ENCODE results near the gene MICB. TPM values are rescaled to one million over a fixed set of nuclear protein-coding genes. Genes with fewer than 3 reads are reported as not detected.

Gene MICB
- polyA plus RNA-seq, 2 of the 4 experiments (the other 2 are of a cell fraction): 6.8 to 7.0 TPM

GRCh38 chr6:31544676-31545075 lies 46.7 kb downstream of the MICB start:
- Histone ChIP-seq H3K9me3 (no peaks in the 10 kb centered on the region), H3K4me1 (peaks cover 22% of the 10 kb centered on the region), H3K4me3 (no peak overlapping the region), H3K4me2 (no peak overlapping the region), H3K27ac (no peak overlapping the region)
- no peak for TF ChIP-seq RARB (CRISPR knock-in tag; IDR thresholded peaks at IDR 0.05)
- FAIRE-seq: no peak
- WGBS (ENCODE audit: missing lambda C conversion rate): 45% methylated on average over 2 of the region's 2 CpGs
- no peak for ATAC-seq
- DNase-seq (ENCODE audit: low read depth in 1 of 2, low spot score in 1 of 2): no peak
- ChIA-PET CTCF (interaction anchor here (2.4 to 15.7 kb wide), 3 partner anchors 37 to 53 kb away, joined by 9 to 331 read pairs (median 37); partner anchors contain the start of genes LTB and NCR3), POLR2A (no interaction called here)

GRCh38 chr6:31545291-31545690 lies 47.3 kb downstream of the MICB start:
- Histone ChIP-seq H3K9me3 (no peaks in the 10 kb centered on the region), H3K4me1 (peaks cover 16% of the 10 kb centered on the region), H3K27ac (no peak overlapping the region), H3K4me2 (no peak overlapping the region), H3K4me3 (no peak overlapping the region)
- FAIRE-seq (no peak), DNase-seq (ENCODE audit: low read depth in 1 of 2, low spot score in 1 of 2) (no peak), ATAC-seq (no peak)
- ChIA-PET POLR2A (no interaction called here), CTCF (interaction anchor here (1.1 to 15.7 kb wide), 6 partner anchors 10 to 401 kb away, joined by 4 to 331 read pairs (median 8); partner anchors contain the start of genes LST1, LTB and NCR3)
- TF ChIP-seq PBX3 (IDR thresholded peaks at IDR 0.05) (no peak), CHD2 (IDR thresholded peaks at IDR 0.05; ENCODE audit: low read length, partially characterized antibody) (no peak), JUN (IDR thresholded peaks at IDR 0.05) (no peak), CEBPB (IDR thresholded peaks at IDR 0.05) (no peak), MAFK (IDR thresholded peaks at IDR 0.05; ENCODE audit: partially characterized antibody) (no peak), SMC3 (IDR thresholded peaks at IDR 0.05) (no peak), HOXA7 (CRISPR knock-in tag; IDR thresholded peaks at IDR 0.05) (no peak), HOXB13 (CRISPR knock-in tag; IDR thresholded peaks at IDR 0.05; ENCODE audit: low read depth) (no peak), HEYL (CRISPR knock-in tag; IDR thresholded peaks at IDR 0.05) (no peak), EP300 (IDR thresholded peaks at IDR 0.05) (no peak), ZNF302 (CRISPR knock-in tag; IDR thresholded peaks at IDR 0.05) (no peak), ESRRA (IDR thresholded peaks at IDR 0.05; ENCODE audit: borderline replicate concordance, low read length) (no peak), NR3C1 (IDR thresholded peaks at IDR 0.05) (no peak)
- WGBS (ENCODE audit: missing lambda C conversion rate): 84% methylated on average over 6 of the region's 7 CpGs

- CTCF ChIA-PET: interaction anchor here (0.6 to 15.7 kb wide), 25 partner anchors 11 to 776 kb away, joined by 3 to 331 read pairs (median 4); partner anchors contain the start of genes AIF1, LST1, LTB and LY6G5B
- no peaks in the 10 kb centered on the region for H3K9me3 ChIP-seq
- no peak for FAIRE-seq
- peak; percentile 61 to 90 for DNase-seq (ENCODE audit: low read depth in 1 of 2, low spot score in 1 of 2)
- no peak for TF ChIP-seq HMGXB4 (CRISPR knock-in tag; IDR thresholded peaks at IDR 0.05; ENCODE audit: borderline replicate concordance)
- no peak for TF ChIP-seq ZC3H11A (IDR thresholded peaks at IDR 0.05)
- TF ChIP-seq ESRRA (IDR thresholded peaks at IDR 0.05; ENCODE audit: borderline replicate concordance, low read length): no peak
- TF ChIP-seq RAD21 (conservative IDR thresholded peaks at IDR 0.05 in 1 of 2, IDR thresholded peaks at IDR 0.05 in 1 of 2): peak; percentile 92 to 95
- no peak for TF ChIP-seq USF2 (IDR thresholded peaks at IDR 0.05)
- TF ChIP-seq HOXB5 (CRISPR knock-in tag; IDR thresholded peaks at IDR 0.05): no peak
- no peak for TF ChIP-seq EP300 (IDR thresholded peaks at IDR 0.05)
- peak; percentile 79 for TF ChIP-seq CTCF (IDR thresholded peaks at IDR 0.05)
- peak; percentile 73 for TF ChIP-seq SMC3 (IDR thresholded peaks at IDR 0.05)
- no peak for TF ChIP-seq RARB (CRISPR knock-in tag; IDR thresholded peaks at IDR 0.05)
- TF ChIP-seq KDM5A (IDR thresholded peaks at IDR 0.05): 0 out of 2 replicates have a peak, but pooled peaks have one; percentile 38
- TF ChIP-seq CEBPB (IDR thresholded peaks at IDR 0.05): no peak
- 19% methylated on average over 8 of the region's 11 CpGs for WGBS (ENCODE audit: missing lambda C conversion rate)
- peak within 1 kb of the TSS; percentile 57 for H3K4me3 ChIP-seq
- peaks cover 14% of the 10 kb centered on the region for H3K4me1 ChIP-seq
- peak within 1 kb of the TSS; percentile 87 to 90 for H3K27ac ChIP-seq
- ATAC-seq: peak; percentile 85 to 86
- H3K4me2 ChIP-seq: peak within 1 kb of the TSS; percentile 67
- POLR2A ChIA-PET: interaction anchor here (0.6 to 1.4 kb wide), 4 partner anchors 52 to 649 kb away, joined by 3 to 4 read pairs (median 3); partner anchors contain the start of gene HSPA1B
These were observed 48.5 kb downstream of the MICB start, which contains the start of gene ATP6V1G2 for GRCh38 chr6:31546339-31546957. Gene ATP6V1G2, minus strand, starts transcription at chr6:31546608. Its CDS starts 49 bp downstream, at chr6:31546559.

All from A549 (cell line).